ENCODE measurements around the gene ANKRD34A.
A peak's percentile ranks its signal among the peaks of the same experiment; 100 is the strongest.

Gene ANKRD34A

GRCh38 chr1:145990249-145990855, 26.0 kb upstream of the ANKRD34A start:
- DNase-seq: no peak

GRCh38 chr1:145988773-145989172, 24.4 kb upstream of the ANKRD34A start:
- DNase-seq: no peak

- no peak for DNase-seq
Measured at GRCh38 chr1:145987926-145988325, 23.6 kb upstream of the ANKRD34A start.

- DNase-seq: no peak
Measured at GRCh38 chr1:145986551-145986950, 22.2 kb upstream of the ANKRD34A start.

- DNase-seq: no peak
Measured at GRCh38 chr1:145985502-145986439, 21.4 kb upstream of the ANKRD34A start.

- DNase-seq: no peak
Measured at GRCh38 chr1:145985129-145985501, 20.7 kb upstream of the ANKRD34A start.

- no peak for DNase-seq
Measured at GRCh38 chr1:145983960-145984830, 19.8 kb upstream of the ANKRD34A start.

- DNase-seq: no peak
Measured at GRCh38 chr1:145983206-145983675, 18.9 kb upstream of the ANKRD34A start.

GRCh38 chr1:145982010-145982723, 17.8 kb upstream of the ANKRD34A start:
- no peak for DNase-seq

GRCh38 chr1:145980457-145980994, 16.2 kb upstream of the ANKRD34A start:
- no peak for DNase-seq

GRCh38 chr1:145979746-145980456, 15.5 kb upstream of the ANKRD34A start:
- DNase-seq: no peak

- peak; percentile 88 for DNase-seq
Measured at GRCh38 chr1:145978854-145979745, 14.7 kb upstream of the ANKRD34A start.

GRCh38 chr1:145978471-145978853, 14.1 kb upstream of the ANKRD34A start:
- no peak for DNase-seq

- DNase-seq: peak; percentile 73
Measured at GRCh38 chr1:145977486-145978470, 13.4 kb upstream of the ANKRD34A start.

GRCh38 chr1:145977016-145977415, 12.6 kb upstream of the ANKRD34A start:
- DNase-seq: no peak

GRCh38 chr1:145975216-145975615, 10.8 kb upstream of the ANKRD34A start:
- DNase-seq: no peak

- DNase-seq: no peak
Measured at GRCh38 chr1:145974721-145975120, 10.3 kb upstream of the ANKRD34A start.

GRCh38 chr1:145972580-145972979, 8.2 kb upstream of the ANKRD34A start:
- DNase-seq: no peak

GRCh38 chr1:145967288-145967687, 2.9 kb upstream of the ANKRD34A start:
- DNase-seq: no peak

Data from right forelimb (tissue), 1 donor.